K562 (cell line): Measurements from ENCODE around the gene SEC14L3. TPM values are rescaled to one million over a fixed set of nuclear protein-coding genes. Genes with fewer than 3 reads are reported as not detected.

Source experiments
- ATAC-seq: fragments of 200-7000 bp; cut with Tn5 transposase; 3 replicates; pipeline ENCODE4 v1.9.1; 2020; ENCODE audit warnings: moderate library complexity
- BruUV-seq: library from RNA; stranded (reverse); fragments of 400-500 nt; replicated peaks from 2 replicates; lab custom pipeline; 2021; lab: Mats Ljungman, UMichigan
- CTCF ChIA-PET: fragments of 300-600 bp; formaldehyde crosslinking; extraction: SDS; loops from one replicate; lab custom pipeline; 2021; ENCODE audit warnings: low intra/inter-chr PET ratio; lab: Yijun Ruan, JAX
- POLR2A ChIA-PET: fragments of 300-600, 350-650 bp; sonication (Branson Sonifier 250); formaldehyde crosslinking; extraction: SDS; loops from one replicate; lab custom pipeline; 2021; ENCODE audit warnings: antibody characterized with exemption, inconsistent platforms; lab: Yijun Ruan, JAX
- DNase-seq, 4 experiments: peaks; one replicate each; pipeline versions ENCODE4 v3.0.0 to v3.0.0-alpha.2; 2011 to 2018; ENCODE audit warnings: low spot score in 3 of 4, mixed read lengths in 3 of 4; ENCODE audit errors: extremely low read depth in 1 of 4
- FAIRE-seq: peaks from 2 replicates; lab custom pipeline; 2011; peaks lifted over from hg19 to GRCh38; lab: Jason Lieb, UNC
- H2AFZ ChIP-seq: 2 replicates; pipeline ENCODE4 v1.6.0; 2011; ENCODE audit warnings: low read depth, low read length, control low read depth, inconsistent platforms
- H3K27ac ChIP-seq: fragments of 200-600 bp; 3 replicates; pipeline ENCODE4 v1.8.0; 2011; ENCODE audit warnings: low read depth, mild to moderate bottlenecking, control low read depth, inconsistent platforms, low read length, moderate library complexity, mixed read lengths; ENCODE audit errors: extremely low read depth
- H3K27me3 ChIP-seq, 2 experiments: fragments of 300-600 bp in 1 of 2; 2 replicates in 1 of 2; 3 replicates in 1 of 2; pipeline versions ENCODE4 v1.6.0 to v1.8.0; 2011; ENCODE audit warnings: inconsistent platforms in 2 of 2, low read length in 2 of 2, mild to moderate bottlenecking in 1 of 2, mixed read lengths in 1 of 2, moderate library complexity in 1 of 2; ENCODE audit not compliant: control insufficient read depth in 2 of 2, insufficient read depth in 2 of 2
- H3K36me3 ChIP-seq: fragments of 300-600 bp; 3 replicates; pipeline ENCODE4 v1.8.0; 2011; ENCODE audit warnings: mild to moderate bottlenecking, low read length, inconsistent platforms; ENCODE audit not compliant: control insufficient read depth, insufficient read depth
- H3K4me1 ChIP-seq, 2 experiments: fragments of 200-600 bp in 1 of 2; replicated peaks in 1 of 2; 2 replicates in 1 of 2; 3 replicates in 1 of 2; pipeline versions ENCODE4 v1.5.1 to v1.8.0; 2011; ENCODE audit warnings: inconsistent platforms in 2 of 2, low read length in 2 of 2, mild to moderate bottlenecking in 1 of 2, mixed read lengths in 1 of 2, moderate library complexity in 1 of 2; ENCODE audit not compliant: control insufficient read depth in 2 of 2, insufficient read depth in 2 of 2
- H3K4me2 ChIP-seq: 2 replicates; pipeline ENCODE4 v1.6.1; 2011; ENCODE audit warnings: low read length, control low read depth, inconsistent platforms, mixed read lengths; ENCODE audit not compliant: insufficient read depth
- H3K4me3 ChIP-seq: fragments of 200-600 bp; sonication (generic), shearing (Covaris generic); 2 replicates; pipeline ENCODE4 v1.5.1; 2016; ENCODE audit warnings: control low read depth, inconsistent platforms
- H3K79me2 ChIP-seq: fragments of 200-600 bp; 3 replicates; pipeline ENCODE4 v1.8.0; 2011; ENCODE audit warnings: low read length, inconsistent platforms; ENCODE audit not compliant: control insufficient read depth, insufficient read depth
- H3K9ac ChIP-seq, 2 experiments: 2 replicates each; pipeline versions ENCODE4 v1.6.0 to v1.6.1; 2011; ENCODE audit warnings: low read depth in 2 of 2, low read length in 2 of 2, control low read depth in 1 of 2, inconsistent platforms in 1 of 2, mild to moderate bottlenecking in 1 of 2, mixed read lengths in 1 of 2; ENCODE audit not compliant: insufficient read depth in 1 of 2
- H3K9me1 ChIP-seq: one replicate; pipeline ENCODE4 v1.6.0; 2011; ENCODE audit warnings: inconsistent platforms, mild to moderate bottlenecking, low read length, moderate library complexity; ENCODE audit not compliant: control insufficient read depth, insufficient read depth
- H3K9me3 ChIP-seq: replicated peaks from 2 replicates; pipeline ENCODE4 v1.5.1; 2011; ENCODE audit warnings: low read depth, low read length, inconsistent platforms; ENCODE audit not compliant: control insufficient read depth, insufficient read depth
- H4K20me1 ChIP-seq: replicated peaks from 2 replicates; pipeline ENCODE4 v1.6.1; 2011; ENCODE audit warnings: low read length, inconsistent platforms, mixed read lengths; ENCODE audit not compliant: control insufficient read depth, insufficient read depth
- ASH1L ChIP-seq: fragments of 450-650 bp; IDR thresholded peaks from 2 replicates; pipeline ENCODE4 v1.6.1; 2018; ENCODE audit warnings: borderline replicate concordance, mild to moderate bottlenecking, low read depth; ENCODE audit not compliant: partially characterized antibody
- CREB1 ChIP-seq, 2 experiments: sonication (generic) in 1 of 2; formaldehyde crosslinking in 1 of 2; IDR thresholded peaks; 2 replicates each; pipeline versions ENCODE4 v1.6.1 to v1.8.0; 2012 to 2022; ENCODE audit warnings: inconsistent platforms in 1 of 2, mild to moderate bottlenecking in 1 of 2, missing genetic modification reagents in 1 of 2, moderate library complexity in 1 of 2
- DNMT1 ChIP-seq: fragments of 450-650 bp; IDR thresholded peaks from 2 replicates; pipeline ENCODE4 v1.6.1; 2016; ENCODE audit warnings: antibody characterized with exemption, mild to moderate bottlenecking
- HSF4 ChIP-seq: fragments of 250-450 bp; sonication (Bioruptor Pico); IDR thresholded peaks from 2 replicates; pipeline ENCODE4 v2.1.2; 2022; ENCODE audit warnings: mild to moderate bottlenecking, moderate library complexity, borderline replicate concordance
- LEF1 ChIP-seq: fragments of 450-650 bp; IDR thresholded peaks from 2 replicates; pipeline ENCODE4 v1.6.1; 2016; ENCODE audit warnings: mild to moderate bottlenecking
- MAZ ChIP-seq, 2 experiments: fragments of 450-650 bp in 1 of 2; sonication (generic) in 1 of 2; formaldehyde crosslinking; IDR thresholded peaks in 1 of 2; conservative IDR thresholded peaks in 1 of 2; 2 replicates each; pipeline versions ENCODE4 v1.4.0 to v1.5.0; 2020; ENCODE audit warnings: mild to moderate bottlenecking in 1 of 2, missing genetic modification reagents in 1 of 2
- MTA2 ChIP-seq: fragments of 450-650 bp; IDR thresholded peaks from 2 replicates; pipeline ENCODE4 v1.6.1; 2016; ENCODE audit warnings: low read depth
- SREBF2 ChIP-seq: sonication (generic); formaldehyde crosslinking; IDR thresholded peaks from 2 replicates; pipeline ENCODE4 v1.4.0; 2020; ENCODE audit warnings: mild to moderate bottlenecking, missing genetic modification reagents
- SRSF7 ChIP-seq: fragments of 200-400 bp; formaldehyde crosslinking; optimal IDR thresholded peaks from 2 replicates; pipeline ENCODE3; 2017; ENCODE audit warnings: mild to moderate bottlenecking, low read depth, low read length
- STAG1 ChIP-seq: sonication (generic); formaldehyde crosslinking; IDR thresholded peaks from 2 replicates; pipeline ENCODE4 v1.5.0; 2020; ENCODE audit warnings: missing genetic modification reagents, borderline replicate concordance
- ZNF224 ChIP-seq: sonication (generic); formaldehyde crosslinking; IDR thresholded peaks from 2 replicates; pipeline ENCODE4 v1.8.0; 2022; ENCODE audit warnings: mild to moderate bottlenecking, missing genetic modification reagents
- ZNF699 ChIP-seq: fragments of 250-450 bp; sonication (Bioruptor Pico); IDR thresholded peaks from 2 replicates; pipeline ENCODE4 v1.8.0; 2021; ENCODE audit warnings: mild to moderate bottlenecking, moderate library complexity; ENCODE audit not compliant: insufficient replicate concordance
- ZNF75A ChIP-seq: fragments of 450-650 bp; formaldehyde crosslinking; IDR thresholded peaks from 2 replicates; pipeline ENCODE4 v1.4.0; 2020; ENCODE audit warnings: mild to moderate bottlenecking
- WGBS: fragments of 100-300 bp; shearing (Covaris generic); methylation state at CpG from one replicate; pipeline ENCODE4 v1.1.6; 2016; ENCODE audit warnings: low coverage, mixed read lengths; ENCODE audit not compliant: insufficient coverage; ENCODE audit errors: missing lambda C conversion rate; 5-methylcytosine and 5-hydroxymethylcytosine counted together
- in situ Hi-C: fragments of 300-500 bp; cut with MboI; formaldehyde crosslinking; loops from 4 replicates; pipeline ENCODE4 v1.15.0; 2018; ENCODE audit warnings: inconsistent platforms, mixed read lengths
- intact Hi-C: fragments of 100-400 bp; cut with micrococcal nuclease; formaldehyde crosslinking; loops from 2 replicates; pipeline ENCODE4 v1.14.2; 2022
- polyA plus RNA-seq, 8 experiments: library from polyadenylated mRNA; depleted of rRNA in 4 of 8; stranded (reverse) in 5 of 8; unstranded in 3 of 8; fragments of >200 nt; fragmentation: Nextera tagmentation in 2 of 8; fragmentation: Illumina TruSeq in 1 of 8; extraction: Ambion mirVana in 2 of 8; extraction: Trizol in 1 of 8; gene quantifications; 2 replicates each; pipeline versions ENCODE4 v1.2.1 to v1.2.3, GENCODE V29; 2011 to 2014; ENCODE audit warnings: inconsistent platforms in 1 of 8, missing spikeins in 1 of 8
- total RNA-seq, 7 experiments: library from RNA; depleted of rRNA in 6 of 7; stranded (reverse); fragments of >200 nt in 6 of 7; fragmentation: Illumina TruSeq in 2 of 7; extraction: Trizol in 2 of 7; gene quantifications; 2 replicates each; pipeline versions ENCODE4 v1.2.1 to v1.2.3, GENCODE V29; 2011 to 2021; ENCODE audit warnings: low replicate concordance in 1 of 7
- TF ChIP-seq, protein P1 (sequence below): fragments of 450-650 bp; formaldehyde crosslinking; IDR thresholded peaks from 2 replicates; pipeline ENCODE4 v1.4.0; 2020; ENCODE audit warnings: mild to moderate bottlenecking, moderate library complexity
- TF ChIP-seq, protein P2 (sequence below): sonication (generic); formaldehyde crosslinking; IDR thresholded peaks from 2 replicates; pipeline ENCODE4 v1.8.0; 2022; ENCODE audit warnings: missing genetic modification reagents, mild to moderate bottlenecking, borderline replicate concordance
- TF ChIP-seq, protein P3 (sequence below): sonication (generic); formaldehyde crosslinking; IDR thresholded peaks from 2 replicates; pipeline ENCODE4 v1.9.0; 2022; ENCODE audit warnings: mild to moderate bottlenecking, missing genetic modification reagents
- TF ChIP-seq, protein P4 (sequence below): sonication (generic); formaldehyde crosslinking; IDR thresholded peaks from 2 replicates; pipeline ENCODE4 v1.8.1; 2023; ENCODE audit warnings: mild to moderate bottlenecking, missing genetic modification reagents

The SEC14L3 gene
- total and polyA plus RNA-seq, 9 of the 15 experiments (the other 6 are each of a cell fraction or from before 2014, with no cell fraction given) = not detected

DNA sequence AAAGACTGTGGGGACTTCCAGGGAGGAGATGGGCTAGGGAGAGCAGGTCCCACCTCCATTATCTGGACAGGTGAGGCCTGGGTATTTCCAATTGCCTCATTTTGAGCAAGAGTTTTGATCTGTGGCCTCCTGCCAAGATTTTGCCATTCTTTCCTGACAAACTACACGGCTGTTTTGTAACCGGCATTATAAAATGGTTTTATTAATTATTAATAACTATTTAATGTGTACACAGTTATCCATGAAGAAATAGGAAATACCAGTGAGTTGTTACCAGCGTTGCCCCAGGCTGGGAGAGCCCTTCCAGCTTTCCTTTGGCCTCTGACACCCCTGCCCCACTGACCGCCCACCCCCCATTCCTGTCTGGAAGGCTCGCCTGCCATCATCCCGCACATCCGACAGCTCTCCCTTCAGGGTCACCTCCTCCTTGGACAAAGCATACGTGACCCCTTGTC lies 14.9 kb upstream of the SEC14L3 start:
- WGBS = 18% methylated on average over 2 of the region's 8 CpGs
- Histone ChIP-seq H2AFZ (no peak overlapping the region), H3K4me3 (no peak overlapping the region), H3K4me1 (peaks cover 3 to 8% of the 10 kb centered on the region in 2 experiments; a peak in 4 of 5 replicates), H3K9ac (no peak overlapping the region), H3K9me3 (no peaks in the 10 kb centered on the region), H3K36me3 (no peaks in the 10 kb centered on the region), H3K4me2 (no peak overlapping the region), H3K27ac (no peak overlapping the region), H3K27me3 (0 out of 5 replicates have a peak, but pooled peaks cover 0 to 19% of the 10 kb centered on the region in 2 experiments), H3K79me2 (no peaks in the 10 kb centered on the region), H4K20me1 (no peaks in the 10 kb centered on the region), H3K9me1 (no peaks in the 10 kb centered on the region)
- ChIA-PET POLR2A (interaction anchor here (0.6 kb wide), 1 partner anchor 222 kb away, joined by 3 read pairs; no protein-coding TSS in a partner anchor), CTCF (interaction anchor here (1.1 kb wide), 1 partner anchor 200 kb away, joined by 3 read pairs; no protein-coding TSS in a partner anchor)
- intact Hi-C loops (no loop called here), in situ Hi-C loops (loop anchor here (25.0 kb wide), 1 partner anchor 374 kb away; no protein-coding TSS in a partner anchor)
- TF ChIP-seq ASH1L = no peak
- no peak for TF ChIP-seq CREB1 (IDR thresholded peaks at IDR 0.05)
- TF ChIP-seq CREB1 (CRISPR knock-in tag; IDR thresholded peaks at IDR 0.05) = no peak
- TF ChIP-seq, protein P1, sequence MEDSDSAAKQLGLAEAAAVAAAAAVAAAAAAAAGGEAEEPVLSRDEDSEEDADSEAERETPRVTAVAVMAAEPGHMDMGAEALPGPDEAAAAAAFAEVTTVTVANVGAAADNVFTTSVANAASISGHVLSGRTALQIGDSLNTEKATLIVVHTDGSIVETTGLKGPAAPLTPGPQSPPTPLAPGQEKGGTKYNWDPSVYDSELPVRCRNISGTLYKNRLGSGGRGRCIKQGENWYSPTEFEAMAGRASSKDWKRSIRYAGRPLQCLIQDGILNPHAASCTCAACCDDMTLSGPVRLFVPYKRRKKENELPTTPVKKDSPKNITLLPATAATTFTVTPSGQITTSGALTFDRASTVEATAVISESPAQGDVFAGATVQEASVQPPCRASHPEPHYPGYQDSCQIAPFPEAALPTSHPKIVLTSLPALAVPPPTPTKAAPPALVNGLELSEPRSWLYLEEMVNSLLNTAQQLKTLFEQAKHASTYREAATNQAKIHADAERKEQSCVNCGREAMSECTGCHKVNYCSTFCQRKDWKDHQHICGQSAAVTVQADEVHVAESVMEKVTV = no peak
- no peak for TF ChIP-seq MAZ (CRISPR knock-in tag; conservative IDR thresholded peaks at IDR 0.05 in 1 of 2, IDR thresholded peaks at IDR 0.05 in 1 of 2)
- TF ChIP-seq ZNF224 = no peak
- TF ChIP-seq, protein P2, sequence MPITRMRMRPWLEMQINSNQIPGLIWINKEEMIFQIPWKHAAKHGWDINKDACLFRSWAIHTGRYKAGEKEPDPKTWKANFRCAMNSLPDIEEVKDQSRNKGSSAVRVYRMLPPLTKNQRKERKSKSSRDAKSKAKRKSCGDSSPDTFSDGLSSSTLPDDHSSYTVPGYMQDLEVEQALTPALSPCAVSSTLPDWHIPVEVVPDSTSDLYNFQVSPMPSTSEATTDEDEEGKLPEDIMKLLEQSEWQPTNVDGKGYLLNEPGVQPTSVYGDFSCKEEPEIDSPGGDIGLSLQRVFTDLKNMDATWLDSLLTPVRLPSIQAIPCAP (CRISPR knock-in tag) = no peak
- TF ChIP-seq, protein P3, sequence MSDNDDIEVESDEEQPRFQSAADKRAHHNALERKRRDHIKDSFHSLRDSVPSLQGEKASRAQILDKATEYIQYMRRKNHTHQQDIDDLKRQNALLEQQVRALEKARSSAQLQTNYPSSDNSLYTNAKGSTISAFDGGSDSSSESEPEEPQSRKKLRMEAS = no peak
- TF ChIP-seq LEF1 = no peak
- no peak for TF ChIP-seq SRSF7
- no peak for TF ChIP-seq MTA2
- TF ChIP-seq SREBF2 (CRISPR knock-in tag) = no peak
- TF ChIP-seq ZNF75A (CRISPR knock-in tag) = no peak
- TF ChIP-seq DNMT1 = no peak
- TF ChIP-seq, protein P4, sequence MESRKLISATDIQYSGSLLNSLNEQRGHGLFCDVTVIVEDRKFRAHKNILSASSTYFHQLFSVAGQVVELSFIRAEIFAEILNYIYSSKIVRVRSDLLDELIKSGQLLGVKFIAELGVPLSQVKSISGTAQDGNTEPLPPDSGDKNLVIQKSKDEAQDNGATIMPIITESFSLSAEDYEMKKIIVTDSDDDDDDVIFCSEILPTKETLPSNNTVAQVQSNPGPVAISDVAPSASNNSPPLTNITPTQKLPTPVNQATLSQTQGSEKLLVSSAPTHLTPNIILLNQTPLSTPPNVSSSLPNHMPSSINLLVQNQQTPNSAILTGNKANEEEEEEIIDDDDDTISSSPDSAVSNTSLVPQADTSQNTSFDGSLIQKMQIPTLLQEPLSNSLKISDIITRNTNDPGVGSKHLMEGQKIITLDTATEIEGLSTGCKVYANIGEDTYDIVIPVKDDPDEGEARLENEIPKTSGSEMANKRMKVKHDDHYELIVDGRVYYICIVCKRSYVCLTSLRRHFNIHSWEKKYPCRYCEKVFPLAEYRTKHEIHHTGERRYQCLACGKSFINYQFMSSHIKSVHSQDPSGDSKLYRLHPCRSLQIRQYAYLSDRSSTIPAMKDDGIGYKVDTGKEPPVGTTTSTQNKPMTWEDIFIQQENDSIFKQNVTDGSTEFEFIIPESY (CRISPR knock-in tag) = no peak
- TF ChIP-seq HSF4 (CRISPR knock-in tag) = no peak
- TF ChIP-seq STAG1 (CRISPR knock-in tag) = no peak
- TF ChIP-seq ZNF699 (CRISPR knock-in tag) = no peak
- FAIRE-seq = no peak
- no peak for ATAC-seq
- no TSS peak for BruUV-seq
- DNase-seq = no peak
